Measurements from ENCODE around the gene CTSL. TPM values are rescaled to one million over a fixed set of nuclear protein-coding genes. Genes with fewer than 3 reads are reported as not detected.

The CTSL gene
- total and polyA plus RNA-seq, 7 experiments from 2014 or later: 3.7 to 67.9 (median 14.9) TPM

- DNase-seq (no peak), ATAC-seq (no peak)
- Histone ChIP-seq H3K27me3 (ENCODE audit: control insufficient read depth in 2 of 2, insufficient read depth in 2 of 2, low read length in 2 of 2) (no peaks in the 10 kb centered on the region), H3K36me3 (ENCODE audit: control insufficient read depth in 2 of 3, insufficient read depth in 3 of 3, low read length in 3 of 3) (peaks cover 0 to 5% (median 0%) of the 10 kb centered on the region in 3 experiments), H3K4me3 (ENCODE audit: low read length) (no peak overlapping the region), H3K9me3 (ENCODE audit: control insufficient read depth in 2 of 3, low read length in 3 of 3) (no peaks in the 10 kb centered on the region), H3K27ac (ENCODE audit: low read depth, low read length) (no peak overlapping the region), H3K4me1 (ENCODE audit: control insufficient read depth in 2 of 2, insufficient read depth in 2 of 2, low read length in 2 of 2) (no peaks in the 10 kb centered on the region)
- H3K4me3 Mint-ChIP-seq: peak overlapping the region in 6 of 10 donors; percentile 19 to 56 (median 34)
- peaks cover 0 to 4% (median under 1%) of the 10 kb centered on the region in 11 donors for H3K9me3 Mint-ChIP-seq
- CTCF ChIA-PET: interaction anchor here (1.1 kb wide), 1 partner anchor 76 kb away, joined by 5 read pairs; no protein-coding TSS in a partner anchor
- H3K4me1 Mint-ChIP-seq: peaks cover 10 to 69% (median 41%) of the 10 kb centered on the region in 7 donors
- intact Hi-C loops (cut with micrococcal nuclease): no loop called here
- H3K27me3 Mint-ChIP-seq: peaks cover 0 to 31% (median 4%) of the 10 kb centered on the region in 5 donors
- peaks cover 2 to 21% (median 15%) of the 10 kb centered on the region in 5 donors for H3K36me3 Mint-ChIP-seq
- peak overlapping the region in 5 of 9 donors; percentile 25 to 68 (median 51) for H3K27ac Mint-ChIP-seq
- POLR2A ChIA-PET: interaction anchor here (1.7 kb wide), 1 partner anchor 20 kb away, joined by 5 read pairs; no protein-coding TSS in a partner anchor
Measured at GRCh38 chr9:87729246-87729645, 3.3 kb downstream of the CTSL start.

- peaks cover 4 to 58% (median 36%) of the 10 kb centered on the region in 7 donors for H3K4me1 Mint-ChIP-seq
- no peaks in the 10 kb centered on the region for H3K9me3 ChIP-seq (ENCODE audit: control insufficient read depth in 2 of 3, low read length in 3 of 3)
- peaks cover 2 to 21% (median 19%) of the 10 kb centered on the region in 5 donors for H3K36me3 Mint-ChIP-seq
- H3K36me3 ChIP-seq (ENCODE audit: control insufficient read depth in 2 of 3, insufficient read depth in 3 of 3, low read length in 3 of 3): peaks cover 0 to 5% (median 0%) of the 10 kb centered on the region in 3 experiments
- no peak overlapping the region for H3K4me3 ChIP-seq (ENCODE audit: low read length)
- DNase-seq: no peak
- no peak overlapping the region for H3K27ac Mint-ChIP-seq
- intact Hi-C loops (cut with micrococcal nuclease): loop anchor here in 1 of 2 donors (1.0 kb wide), 1 partner anchor 53 kb away; no protein-coding TSS in a partner anchor
- ChIA-PET CTCF (no interaction called here), POLR2A (no interaction called here)
- H3K27me3 ChIP-seq (ENCODE audit: control insufficient read depth in 2 of 2, insufficient read depth in 2 of 2, low read length in 2 of 2): no peaks in the 10 kb centered on the region
- H3K4me1 ChIP-seq (ENCODE audit: control insufficient read depth in 2 of 2, insufficient read depth in 2 of 2, low read length in 2 of 2): no peaks in the 10 kb centered on the region
- ATAC-seq: no peak
- no peak overlapping the region for H3K4me3 Mint-ChIP-seq
- peaks cover 0 to 13% (median 11%) of the 10 kb centered on the region in 5 donors for H3K27me3 Mint-ChIP-seq
- no peak overlapping the region for H3K27ac ChIP-seq (ENCODE audit: low read depth, low read length)
- H3K9me3 Mint-ChIP-seq: peaks cover 0 to 8% (median 1%) of the 10 kb centered on the region in 11 donors
Measured at GRCh38 chr9:87731321-87731720, 5.4 kb downstream of the CTSL start.

- DNase-seq (no peak), ATAC-seq (no peak)
- intact Hi-C loops (cut with micrococcal nuclease): no loop called here
- H3K27me3 Mint-ChIP-seq: peaks cover 0 to 12% (median 9%) of the 10 kb centered on the region in 5 donors
- Histone ChIP-seq H3K27ac (ENCODE audit: low read depth, low read length) (no peak overlapping the region), H3K36me3 (ENCODE audit: control insufficient read depth in 2 of 3, insufficient read depth in 3 of 3, low read length in 3 of 3) (peaks cover 0 to 5% (median 0%) of the 10 kb centered on the region in 3 experiments), H3K4me3 (ENCODE audit: low read length) (no peak overlapping the region), H3K9me3 (ENCODE audit: control insufficient read depth in 2 of 3, low read length in 3 of 3) (no peaks in the 10 kb centered on the region), H3K27me3 (ENCODE audit: control insufficient read depth in 2 of 2, insufficient read depth in 2 of 2, low read length in 2 of 2) (no peaks in the 10 kb centered on the region), H3K4me1 (ENCODE audit: control insufficient read depth in 2 of 2, insufficient read depth in 2 of 2, low read length in 2 of 2) (no peaks in the 10 kb centered on the region)
- ChIA-PET POLR2A (no interaction called here), CTCF (no interaction called here)
- H3K36me3 Mint-ChIP-seq: peaks cover 2 to 21% (median 19%) of the 10 kb centered on the region in 5 donors
- peaks cover 0 to 8% (median 2%) of the 10 kb centered on the region in 11 donors for H3K9me3 Mint-ChIP-seq
- H3K4me3 Mint-ChIP-seq: no peak overlapping the region
- peaks cover 4 to 50% (median 29%) of the 10 kb centered on the region in 7 donors for H3K4me1 Mint-ChIP-seq
- peak overlapping the region in 1 of 9 donors; percentile 53 for H3K27ac Mint-ChIP-seq
Measured at GRCh38 chr9:87732344-87732743, 6.4 kb downstream of the CTSL start.

GRCh38 chr9:87732756-87733155 is 6.8 kb downstream of the CTSL start:
- H3K36me3 ChIP-seq (ENCODE audit: control insufficient read depth in 2 of 3, insufficient read depth in 3 of 3, low read length in 3 of 3): peaks cover 0 to 5% (median 0%) of the 10 kb centered on the region in 3 experiments
- H3K27me3 Mint-ChIP-seq: peaks cover 0 to 14% (median 8%) of the 10 kb centered on the region in 5 donors
- POLR2A ChIA-PET: interaction anchor here (0.5 to 1.2 kb wide), 2 partner anchors 23 to 25 kb away, joined by 3 read pairs; no protein-coding TSS in a partner anchor
- no peak overlapping the region for H3K27ac Mint-ChIP-seq
- peaks cover 2 to 19% (median 17%) of the 10 kb centered on the region in 5 donors for H3K36me3 Mint-ChIP-seq
- no peak overlapping the region for H3K4me3 ChIP-seq (ENCODE audit: low read length)
- H3K4me1 ChIP-seq (ENCODE audit: control insufficient read depth in 2 of 2, insufficient read depth in 2 of 2, low read length in 2 of 2): no peaks in the 10 kb centered on the region
- CTCF ChIA-PET: no interaction called here
- no peak overlapping the region for H3K4me3 Mint-ChIP-seq
- peaks cover 4 to 46% (median 25%) of the 10 kb centered on the region in 7 donors for H3K4me1 Mint-ChIP-seq
- peaks cover 0 to 8% (median 2%) of the 10 kb centered on the region in 11 donors for H3K9me3 Mint-ChIP-seq
- no peaks in the 10 kb centered on the region for H3K9me3 ChIP-seq (ENCODE audit: control insufficient read depth in 2 of 3, low read length in 3 of 3)
- intact Hi-C loops (cut with micrococcal nuclease): no loop called here
- ATAC-seq: no peak
- no peak for DNase-seq
- H3K27me3 ChIP-seq (ENCODE audit: control insufficient read depth in 2 of 2, insufficient read depth in 2 of 2, low read length in 2 of 2): no peaks in the 10 kb centered on the region
- no peak overlapping the region for H3K27ac ChIP-seq (ENCODE audit: low read depth, low read length)

- peaks cover 0 to 5% (median 0%) of the 10 kb centered on the region in 3 experiments for H3K36me3 ChIP-seq (ENCODE audit: control insufficient read depth in 2 of 3, insufficient read depth in 3 of 3, low read length in 3 of 3)
- ChIA-PET CTCF (no interaction called here), POLR2A (interaction anchor here (0.5 to 1.2 kb wide), 2 partner anchors 24 to 26 kb away, joined by 3 read pairs; no protein-coding TSS in a partner anchor)
- H3K27ac ChIP-seq (ENCODE audit: low read depth, low read length): no peak overlapping the region
- H3K9me3 ChIP-seq (ENCODE audit: control insufficient read depth in 2 of 3, low read length in 3 of 3): no peaks in the 10 kb centered on the region
- peaks cover 2 to 22% (median 14%) of the 10 kb centered on the region in 5 donors for H3K36me3 Mint-ChIP-seq
- H3K4me3 ChIP-seq (ENCODE audit: low read length): no peak overlapping the region
- H3K4me3 Mint-ChIP-seq: no peak overlapping the region
- peaks cover 0 to 8% (median 2%) of the 10 kb centered on the region in 11 donors for H3K9me3 Mint-ChIP-seq
- peaks cover 0 to 19% (median 5%) of the 10 kb centered on the region in 5 donors for H3K27me3 Mint-ChIP-seq
- peaks cover 4 to 39% (median 18%) of the 10 kb centered on the region in 7 donors for H3K4me1 Mint-ChIP-seq
- no peaks in the 10 kb centered on the region for H3K27me3 ChIP-seq (ENCODE audit: control insufficient read depth in 2 of 2, insufficient read depth in 2 of 2, low read length in 2 of 2)
- no peaks in the 10 kb centered on the region for H3K4me1 ChIP-seq (ENCODE audit: control insufficient read depth in 2 of 2, insufficient read depth in 2 of 2, low read length in 2 of 2)
- intact Hi-C loops (cut with micrococcal nuclease): no loop called here
- ATAC-seq (no peak), DNase-seq (no peak)
- peak overlapping the region in 1 of 9 donors; percentile 61 for H3K27ac Mint-ChIP-seq
Measured at GRCh38 chr9:87733273-87734052, 7.5 kb downstream of the CTSL start.

GRCh38 chr9:87734106-87734505 is 8.2 kb downstream of the CTSL start:
- DNase-seq (no peak), ATAC-seq (no peak)
- Mint-ChIP-seq H3K27ac (no peak overlapping the region), H3K9me3 (peaks cover 0 to 8% (median 2%) of the 10 kb centered on the region in 11 donors), H3K4me1 (peaks cover under 1 to 32% (median 13%) of the 10 kb centered on the region in 7 donors), H3K27me3 (peaks cover 0 to 19% (median 5%) of the 10 kb centered on the region in 5 donors), H3K36me3 (peaks cover 2 to 17% (median 14%) of the 10 kb centered on the region in 5 donors), H3K4me3 (no peak overlapping the region)
- no peaks in the 10 kb centered on the region for H3K36me3 ChIP-seq (ENCODE audit: control insufficient read depth in 2 of 3, insufficient read depth in 3 of 3, low read length in 3 of 3)
- ChIA-PET CTCF (no interaction called here), POLR2A (no interaction called here)
- H3K4me3 ChIP-seq (ENCODE audit: low read length): no peak overlapping the region
- intact Hi-C loops (cut with micrococcal nuclease): no loop called here
- no peaks in the 10 kb centered on the region for H3K27me3 ChIP-seq (ENCODE audit: control insufficient read depth in 2 of 2, insufficient read depth in 2 of 2, low read length in 2 of 2)
- no peak overlapping the region for H3K27ac ChIP-seq (ENCODE audit: low read depth, low read length)
- H3K4me1 ChIP-seq (ENCODE audit: control insufficient read depth in 2 of 2, insufficient read depth in 2 of 2, low read length in 2 of 2): no peaks in the 10 kb centered on the region
- H3K9me3 ChIP-seq (ENCODE audit: control insufficient read depth in 2 of 3, low read length in 3 of 3): no peaks in the 10 kb centered on the region
